H1 (cell line): ENCODE data around the gene GNB1L.

Experiments used
- CEBPB ChIP-seq: IDR thresholded peaks from 2 replicates; pipeline ENCODE4 v1.6.1; 2012; ENCODE audit warnings: low read depth, low read length
- CHD2 ChIP-seq: IDR thresholded peaks from 2 replicates; pipeline ENCODE4 v1.6.1; 2012; ENCODE audit warnings: low read length, improper control_type of control experiment
- FOSL1 ChIP-seq: IDR thresholded peaks from 2 replicates; pipeline ENCODE4 v1.6.1; 2011; ENCODE audit warnings: mild to moderate bottlenecking, low read depth, low read length, moderate library complexity; ENCODE audit not compliant: insufficient read depth
- JUN ChIP-seq: IDR thresholded peaks from 2 replicates; pipeline ENCODE4 v1.6.1; 2011; ENCODE audit warnings: low read depth, mild to moderate bottlenecking, improper control_type of control experiment, low read length
- POLR2A ChIP-seq, 2 experiments: IDR thresholded peaks; 1 replicate in 1 of 2; 2 replicates in 1 of 2; pipeline ENCODE4 v1.6.1; 2011; ENCODE audit warnings: low read depth in 2 of 2, low read length in 2 of 2, mild to moderate bottlenecking in 2 of 2; ENCODE audit errors: control extremely low read depth in 1 of 2
- SRF ChIP-seq: IDR thresholded peaks from 2 replicates; pipeline ENCODE4 v1.6.1; 2011; ENCODE audit warnings: mild to moderate bottlenecking, low read depth, low read length, moderate library complexity
- TAF1 ChIP-seq: IDR thresholded peaks from 2 replicates; pipeline ENCODE4 v1.6.1; 2011; ENCODE audit warnings: mild to moderate bottlenecking, low read depth, low read length
- TCF12 ChIP-seq: IDR thresholded peaks from 2 replicates; pipeline ENCODE4 v1.6.1; 2011; ENCODE audit warnings: low read depth, mild to moderate bottlenecking, low read length
- USF2 ChIP-seq: IDR thresholded peaks from 2 replicates; pipeline ENCODE4 v1.6.1; 2011; ENCODE audit warnings: low read length, improper control_type of control experiment
- TF ChIP-seq, protein P1 (sequence below), 3 experiments: IDR thresholded peaks; 1 replicate in 2 of 3; 2 replicates in 1 of 3; pipeline versions ENCODE4 v1.5.1 to v1.6.1; 2011; ENCODE audit warnings: low read length in 3 of 3, mild to moderate bottlenecking in 3 of 3, inconsistent platforms in 2 of 3, low read depth in 1 of 3, moderate library complexity in 1 of 3; ENCODE audit not compliant: insufficient read depth in 1 of 3; ENCODE audit errors: control extremely low read depth in 1 of 3

DNA sequence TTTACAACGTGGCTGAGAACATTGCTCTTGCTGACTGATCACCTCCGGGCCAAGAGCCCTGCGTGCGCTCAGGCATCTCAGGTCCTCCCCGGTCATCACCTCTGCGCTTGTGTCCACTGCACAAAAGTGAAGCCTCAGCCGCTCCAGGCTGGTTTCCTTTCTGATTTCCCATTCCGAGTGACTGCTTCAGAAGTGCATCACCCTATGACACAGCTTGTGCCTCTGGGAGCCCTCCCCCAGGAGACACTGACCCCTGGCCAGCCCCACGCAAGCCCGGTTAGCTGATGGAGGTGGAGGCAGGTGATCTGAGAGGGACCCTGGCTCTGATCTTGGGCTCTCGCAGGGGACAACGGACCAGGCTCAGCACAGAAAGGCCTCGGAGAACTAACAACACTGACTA is 38.3 kb upstream of the GNB1L start:
- TF ChIP-seq, protein P1, sequence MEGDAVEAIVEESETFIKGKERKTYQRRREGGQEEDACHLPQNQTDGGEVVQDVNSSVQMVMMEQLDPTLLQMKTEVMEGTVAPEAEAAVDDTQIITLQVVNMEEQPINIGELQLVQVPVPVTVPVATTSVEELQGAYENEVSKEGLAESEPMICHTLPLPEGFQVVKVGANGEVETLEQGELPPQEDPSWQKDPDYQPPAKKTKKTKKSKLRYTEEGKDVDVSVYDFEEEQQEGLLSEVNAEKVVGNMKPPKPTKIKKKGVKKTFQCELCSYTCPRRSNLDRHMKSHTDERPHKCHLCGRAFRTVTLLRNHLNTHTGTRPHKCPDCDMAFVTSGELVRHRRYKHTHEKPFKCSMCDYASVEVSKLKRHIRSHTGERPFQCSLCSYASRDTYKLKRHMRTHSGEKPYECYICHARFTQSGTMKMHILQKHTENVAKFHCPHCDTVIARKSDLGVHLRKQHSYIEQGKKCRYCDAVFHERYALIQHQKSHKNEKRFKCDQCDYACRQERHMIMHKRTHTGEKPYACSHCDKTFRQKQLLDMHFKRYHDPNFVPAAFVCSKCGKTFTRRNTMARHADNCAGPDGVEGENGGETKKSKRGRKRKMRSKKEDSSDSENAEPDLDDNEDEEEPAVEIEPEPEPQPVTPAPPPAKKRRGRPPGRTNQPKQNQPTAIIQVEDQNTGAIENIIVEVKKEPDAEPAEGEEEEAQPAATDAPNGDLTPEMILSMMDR (IDR thresholded peaks at IDR 0.05; ENCODE audit: control extremely low read depth in 1 of 3, insufficient read depth in 1 of 3, low read depth in 1 of 3, low read length in 3 of 3), result no peak
- TF ChIP-seq TAF1 (no peak), POLR2A (IDR thresholded peaks at IDR 0.05; ENCODE audit: control extremely low read depth in 1 of 2, low read depth in 2 of 2, low read length in 2 of 2) (no peak), USF2 (no peak), TCF12 (no peak), CEBPB (no peak), CHD2 (no peak), JUN (no peak), FOSL1 (no peak), SRF (no peak)
